Measurements from ENCODE around the gene OBSCN. TPM values are rescaled to one million over a fixed set of nuclear protein-coding genes. Genes with fewer than 3 reads are reported as not detected.

The OBSCN gene
- total RNA-seq, 1 donor from 2014 or later: 20.6 TPM

- H3K4me3 ChIP-seq (ENCODE audit: low read depth, low read length): no peak overlapping the region
- no peak for TF ChIP-seq CTCF (conservative IDR thresholded peaks at IDR 0.05; ENCODE audit: low read depth, low read length)
- no peak for DNase-seq (ENCODE audit: low read depth)
Observed at GRCh38 chr1:228284148-228284495, 76.3 kb downstream of the OBSCN start.

GRCh38 chr1:228284521-228284920 lies 76.7 kb downstream of the OBSCN start:
- no peak overlapping the region for H3K4me3 ChIP-seq (ENCODE audit: low read depth, low read length)
- no peak for DNase-seq (ENCODE audit: low read depth)
- no peak for TF ChIP-seq CTCF (conservative IDR thresholded peaks at IDR 0.05; ENCODE audit: low read depth, low read length)

- TF ChIP-seq CTCF (conservative IDR thresholded peaks at IDR 0.05; ENCODE audit: low read depth, low read length): no peak
- no peak overlapping the region for H3K4me3 ChIP-seq (ENCODE audit: low read depth, low read length)
- DNase-seq (ENCODE audit: low read depth): no peak
Observed at GRCh38 chr1:228285661-228286504, 78.0 kb downstream of the OBSCN start.

GRCh38 chr1:228286505-228287417 lies 78.9 kb downstream of the OBSCN start:
- H3K4me3 ChIP-seq (ENCODE audit: low read depth, low read length): no peak overlapping the region
- no peak for TF ChIP-seq CTCF (conservative IDR thresholded peaks at IDR 0.05; ENCODE audit: low read depth, low read length)
- no peak for DNase-seq (ENCODE audit: low read depth)

- no peak for TF ChIP-seq CTCF (conservative IDR thresholded peaks at IDR 0.05; ENCODE audit: low read depth, low read length)
- no peak overlapping the region for H3K4me3 ChIP-seq (ENCODE audit: low read depth, low read length)
- no peak for DNase-seq (ENCODE audit: low read depth)
Observed at GRCh38 chr1:228287541-228288425, 79.9 kb downstream of the OBSCN start.

GRCh38 chr1:228288536-228289238 lies 80.8 kb downstream of the OBSCN start:
- H3K4me3 ChIP-seq (ENCODE audit: low read depth, low read length): no peak overlapping the region
- DNase-seq (ENCODE audit: low read depth): no peak
- TF ChIP-seq CTCF (conservative IDR thresholded peaks at IDR 0.05; ENCODE audit: low read depth, low read length): no peak

Data from epithelial cell of proximal tubule (primary cell).